ENCODE measurements around the gene PMVK. TPM values are rescaled to one million over a fixed set of nuclear protein-coding genes. Genes with fewer than 3 reads are reported as not detected.
A peak's percentile ranks its signal among the peaks of the same experiment; 100 is the strongest.
"Not testable (repeated sequence)": the region's sequence is repeated elsewhere in the genome, so short reads cannot be mapped to it uniquely, and the experiment has no call there.

The PMVK gene
- total and polyA plus RNA-seq, 2 donors from 2014 or later, result 42.0 to 132 TPM

- Histone ChIP-seq H3K27ac (ENCODE audit: low read depth in 2 of 2, low read length in 2 of 2) (peak within 1 kb of the TSS; percentile 13 to 83), H3K4me1 (ENCODE audit: control insufficient read depth in 2 of 3, insufficient read depth in 2 of 3, low read depth in 1 of 3, low read length in 3 of 3) (peaks cover 0 to 13% (median 5%) of the 10 kb centered on the region in 3 donors), H3K9ac (ENCODE audit: low read length in 3 of 3) (peak within 1 kb of the TSS; percentile 70 to 99 (median 94)), H3K4me3 (ENCODE audit: low read length in 3 of 3) (peak within 1 kb of the TSS; percentile 89 to 100 (median 91)), H3K27me3 (ENCODE audit: control insufficient read depth, insufficient read depth, low read length) (no peaks in the 10 kb centered on the region), H3K36me3 (ENCODE audit: control insufficient read depth in 2 of 3, insufficient read depth in 3 of 3, low read length in 3 of 3) (peaks cover 2 to 9% (median 3%) of the 10 kb centered on the region in 3 donors), H3K9me3 (ENCODE audit: control insufficient read depth in 2 of 3, insufficient read depth in 1 of 3, low read length in 3 of 3) (no peaks in the 10 kb centered on the region)
- FAIRE-seq, result peak; percentile 84
- intact Hi-C loops (cut with DNase I), result no loop called here
- no peak for TF ChIP-seq CTCF (IDR thresholded peaks at IDR 0.05; ENCODE audit: borderline replicate concordance, extremely low read depth, insufficient read depth)
- peak; percentile 97 to 100 (median 99) for DNase-seq
Observed at GRCh38 chr1:154982897-154983648, 46.6 kb upstream of the PMVK start, which contains the start of gene FLAD1. Gene FLAD1 (plus strand): TSS chr1:154983344. CDS start chr1:154983695, 351 bp downstream.

GRCh38 chr1:154982341-154982740 is 45.8 kb upstream of the PMVK start:
- peaks cover 0 to 13% (median 5%) of the 10 kb centered on the region in 3 donors for H3K4me1 ChIP-seq (ENCODE audit: control insufficient read depth in 2 of 3, insufficient read depth in 2 of 3, low read depth in 1 of 3, low read length in 3 of 3)
- no peak for DNase-seq
- no peaks in the 10 kb centered on the region for H3K27me3 ChIP-seq (ENCODE audit: control insufficient read depth, insufficient read depth, low read length)
- H3K9me3 ChIP-seq (ENCODE audit: control insufficient read depth in 2 of 3, insufficient read depth in 1 of 3, low read length in 3 of 3), result no peaks in the 10 kb centered on the region
- intact Hi-C loops (cut with DNase I), result no loop called here
- H3K9ac ChIP-seq (ENCODE audit: low read length in 3 of 3), result peak overlapping the region; percentile 7 to 73 (median 64)
- H3K4me3 ChIP-seq (ENCODE audit: low read length in 3 of 3), result peak overlapping the region; percentile 78 to 89 (median 88)
- FAIRE-seq, result no peak
- H3K27ac ChIP-seq (ENCODE audit: low read depth in 2 of 2, low read length in 2 of 2), result no peak overlapping the region
- TF ChIP-seq CTCF (IDR thresholded peaks at IDR 0.05; ENCODE audit: borderline replicate concordance, extremely low read depth, insufficient read depth), result no peak
- peaks cover 0 to 2% (median 0%) of the 10 kb centered on the region in 3 donors for H3K36me3 ChIP-seq (ENCODE audit: control insufficient read depth in 2 of 3, insufficient read depth in 3 of 3, low read length in 3 of 3)

DNA sequence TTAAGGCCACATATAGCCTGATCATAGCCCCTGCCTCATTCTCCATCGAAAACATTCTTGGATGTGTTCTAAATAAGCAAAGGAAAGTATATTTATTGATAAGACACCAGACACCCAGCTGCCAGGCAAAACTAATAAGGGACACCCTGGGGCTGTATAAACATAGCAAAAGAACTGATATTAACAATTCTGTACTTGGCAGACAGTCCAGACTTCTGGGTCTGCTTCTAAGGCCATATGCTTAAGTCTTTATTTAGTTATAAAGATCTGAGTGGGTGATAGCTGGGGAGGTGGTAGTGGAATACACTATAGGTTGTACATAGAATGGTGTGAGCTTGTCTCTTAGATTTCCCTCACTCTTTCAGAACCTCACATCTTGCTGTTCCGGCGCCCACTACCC is 41.8 kb upstream of the PMVK start:
- H3K4me1 ChIP-seq (ENCODE audit: control insufficient read depth in 2 of 3, insufficient read depth in 2 of 3, low read depth in 1 of 3, low read length in 3 of 3), result peaks cover 0 to 11% (median 5%) of the 10 kb centered on the region in 3 donors
- no peaks in the 10 kb centered on the region for H3K36me3 ChIP-seq (ENCODE audit: control insufficient read depth in 2 of 3, insufficient read depth in 3 of 3, low read length in 3 of 3)
- no peaks in the 10 kb centered on the region for H3K27me3 ChIP-seq (ENCODE audit: control insufficient read depth, insufficient read depth, low read length)
- TF ChIP-seq CTCF (IDR thresholded peaks at IDR 0.05; ENCODE audit: borderline replicate concordance, extremely low read depth, insufficient read depth), result no peak
- H3K27ac ChIP-seq (ENCODE audit: low read depth in 2 of 2, low read length in 2 of 2), result no peak overlapping the region
- H3K4me3 ChIP-seq (ENCODE audit: low read length in 3 of 3), result no peak overlapping the region
- H3K9me3 ChIP-seq (ENCODE audit: control insufficient read depth in 2 of 3, insufficient read depth in 1 of 3, low read length in 3 of 3), result no peaks in the 10 kb centered on the region
- FAIRE-seq (no peak), DNase-seq (no peak)
- intact Hi-C loops (cut with DNase I), result no loop called here
- no peak overlapping the region for H3K9ac ChIP-seq (ENCODE audit: low read length in 3 of 3)

DNA sequence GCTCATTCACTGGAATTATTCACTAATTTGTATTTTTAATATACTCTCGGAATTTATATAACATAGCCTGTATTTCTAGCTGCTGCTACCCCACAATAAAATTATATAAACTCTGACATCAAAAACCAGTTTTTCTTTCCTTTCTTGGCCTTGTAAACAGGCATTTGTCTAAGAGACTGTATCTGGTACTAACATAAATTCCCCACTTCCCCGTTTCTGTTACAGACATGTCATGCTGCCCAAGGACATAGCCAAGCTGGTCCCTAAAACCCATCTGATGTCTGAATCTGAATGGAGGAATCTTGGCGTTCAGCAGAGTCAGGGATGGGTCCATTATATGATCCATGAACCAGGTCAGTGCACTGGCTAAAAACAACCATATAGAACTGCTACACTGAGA is 41.2 kb upstream of the PMVK start:
- H3K27ac ChIP-seq (ENCODE audit: low read depth in 2 of 2, low read length in 2 of 2); intact Hi-C loops (cut with DNase I); H3K9ac ChIP-seq (ENCODE audit: low read length in 3 of 3); H3K4me3 ChIP-seq (ENCODE audit: low read length in 3 of 3); H3K9me3 ChIP-seq (ENCODE audit: control insufficient read depth in 2 of 3, insufficient read depth in 1 of 3, low read length in 3 of 3); FAIRE-seq; H3K27me3 ChIP-seq (ENCODE audit: control insufficient read depth, insufficient read depth, low read length); DNase-seq; H3K36me3 ChIP-seq (ENCODE audit: control insufficient read depth in 2 of 3, insufficient read depth in 3 of 3, low read length in 3 of 3): not testable (repeated sequence)
- peaks cover 2 to 14% (median 8%) of the 10 kb centered on the region in 3 donors for H3K4me1 ChIP-seq (ENCODE audit: control insufficient read depth in 2 of 3, insufficient read depth in 2 of 3, low read depth in 1 of 3, low read length in 3 of 3)
